ENCODE data around the gene ERGIC3. TPM values are rescaled to one million over a fixed set of nuclear protein-coding genes. Genes with fewer than 3 reads are reported as not detected.

ERGIC3 gene
- polyA plus RNA-seq, 1 donor (not counting 4 experiments of a cell fraction or from before 2014, with no cell fraction given): 201 TPM

- Histone ChIP-seq H3K79me2 (ENCODE audit: control insufficient read depth, insufficient read depth, low read length) (no peaks in the 10 kb centered on the region), H3K9me3 (ENCODE audit: control insufficient read depth, low read depth, low read length) (no peaks in the 10 kb centered on the region), H3K4me3 (ENCODE audit: control insufficient read depth in 2 of 3, extremely low read depth in 1 of 3, insufficient read depth in 2 of 3, low read depth in 1 of 3, low read length in 3 of 3) (no peak overlapping the region), H3K9ac (ENCODE audit: control insufficient read depth, extremely low read depth, insufficient read depth, low read length) (no peak overlapping the region), H4K20me1 (ENCODE audit: control insufficient read depth, extremely low read depth, insufficient read depth, low read length) (no peaks in the 10 kb centered on the region), H3K4me1 (ENCODE audit: control insufficient read depth, extremely low read depth, insufficient read depth, low read length) (no peaks in the 10 kb centered on the region), H2AFZ (ENCODE audit: control insufficient read depth, low read length) (no peak overlapping the region), H3K27ac (ENCODE audit: control insufficient read depth, insufficient read depth, low read length) (no peak overlapping the region), H3K4me2 (ENCODE audit: control insufficient read depth, extremely low read depth, insufficient read depth, low read depth, low read length) (no peak overlapping the region), H3K27me3 (ENCODE audit: control insufficient read depth, extremely low read depth, insufficient read depth, low read length) (no peaks in the 10 kb centered on the region), H3K9me1 (ENCODE audit: control insufficient read depth, extremely low read depth, insufficient read depth, low read length) (no peaks in the 10 kb centered on the region), H3K36me3 (ENCODE audit: control insufficient read depth in 2 of 2, extremely low read depth in 1 of 2, insufficient read depth in 2 of 2, low read length in 2 of 2) (no peaks in the 10 kb centered on the region)
- dilution Hi-C loops (cut with MboI; ENCODE audit: extremely low pct_ligation_motif_present, low sequenced_read_pairs): no loop called here
- TF ChIP-seq EZH2 (IDR thresholded peaks at IDR 0.05; ENCODE audit: low read length) (no peak), CTCF (optimal IDR thresholded peaks at IDR 0.05 in 1 of 3, IDR thresholded peaks at IDR 0.05 in 1 of 3, conservative IDR thresholded peaks at IDR 0.05 in 1 of 3; ENCODE audit: extremely low read depth in 1 of 3, insufficient read depth in 2 of 3, low read length in 3 of 3) (no peak)
- DNase-seq (ENCODE audit: low read depth, low spot score) (no peak), FAIRE-seq (no peak)
Measured at GRCh38 chr20:35527122-35527769, 14.6 kb upstream of the ERGIC3 start.

GRCh38 chr20:35529552-35529951 is 12.3 kb upstream of the ERGIC3 start, which contains the start of gene C20orf173:
C20orf173 (minus strand) TSS chr20:35529652; CDS start chr20:35529373, 279 bp downstream.
- TF ChIP-seq EZH2 (IDR thresholded peaks at IDR 0.05; ENCODE audit: low read length) (no peak), CTCF (optimal IDR thresholded peaks at IDR 0.05 in 1 of 3, IDR thresholded peaks at IDR 0.05 in 1 of 3, conservative IDR thresholded peaks at IDR 0.05 in 1 of 3; ENCODE audit: extremely low read depth in 1 of 3, insufficient read depth in 2 of 3, low read length in 3 of 3) (no peak)
- Histone ChIP-seq H3K79me2 (ENCODE audit: control insufficient read depth, insufficient read depth, low read length) (no peaks in the 10 kb centered on the region), H3K27me3 (ENCODE audit: control insufficient read depth, extremely low read depth, insufficient read depth, low read length) (no peaks in the 10 kb centered on the region), H3K36me3 (ENCODE audit: control insufficient read depth in 2 of 2, extremely low read depth in 1 of 2, insufficient read depth in 2 of 2, low read length in 2 of 2) (no peaks in the 10 kb centered on the region), H3K4me2 (ENCODE audit: control insufficient read depth, extremely low read depth, insufficient read depth, low read depth, low read length) (no peak within 1 kb of the TSS), H3K9me3 (ENCODE audit: control insufficient read depth, low read depth, low read length) (no peaks in the 10 kb centered on the region), H4K20me1 (ENCODE audit: control insufficient read depth, extremely low read depth, insufficient read depth, low read length) (no peaks in the 10 kb centered on the region), H3K9me1 (ENCODE audit: control insufficient read depth, extremely low read depth, insufficient read depth, low read length) (no peaks in the 10 kb centered on the region), H3K9ac (ENCODE audit: control insufficient read depth, extremely low read depth, insufficient read depth, low read length) (no peak within 1 kb of the TSS), H3K27ac (ENCODE audit: control insufficient read depth, insufficient read depth, low read length) (no peak within 1 kb of the TSS), H3K4me3 (ENCODE audit: control insufficient read depth in 2 of 3, extremely low read depth in 1 of 3, insufficient read depth in 2 of 3, low read depth in 1 of 3, low read length in 3 of 3) (no peak within 1 kb of the TSS), H2AFZ (ENCODE audit: control insufficient read depth, low read length) (no peak within 1 kb of the TSS), H3K4me1 (ENCODE audit: control insufficient read depth, extremely low read depth, insufficient read depth, low read length) (no peaks in the 10 kb centered on the region)
- dilution Hi-C loops (cut with MboI; ENCODE audit: extremely low pct_ligation_motif_present, low sequenced_read_pairs): no loop called here
- DNase-seq (ENCODE audit: low read depth, low spot score) (no peak), FAIRE-seq (no peak)

All from keratinocyte (primary cell).